Activated CD4-positive, alpha-beta T cell treated with anti-CD3 and anti-CD28 coated beads, Interleukin-2, Interleukin-6, amounts not matched to agents 100 ng/mL and 50 ng/mL, durations not matched to agents 16 hours and 8 hours (primary cell): ENCODE measurements around the gene PPIL4.

Experiments
- DNase-seq: peaks from one replicate; pipeline ENCODE4 v3.0.0-alpha.2; 2020

PPIL4 gene, protein sequence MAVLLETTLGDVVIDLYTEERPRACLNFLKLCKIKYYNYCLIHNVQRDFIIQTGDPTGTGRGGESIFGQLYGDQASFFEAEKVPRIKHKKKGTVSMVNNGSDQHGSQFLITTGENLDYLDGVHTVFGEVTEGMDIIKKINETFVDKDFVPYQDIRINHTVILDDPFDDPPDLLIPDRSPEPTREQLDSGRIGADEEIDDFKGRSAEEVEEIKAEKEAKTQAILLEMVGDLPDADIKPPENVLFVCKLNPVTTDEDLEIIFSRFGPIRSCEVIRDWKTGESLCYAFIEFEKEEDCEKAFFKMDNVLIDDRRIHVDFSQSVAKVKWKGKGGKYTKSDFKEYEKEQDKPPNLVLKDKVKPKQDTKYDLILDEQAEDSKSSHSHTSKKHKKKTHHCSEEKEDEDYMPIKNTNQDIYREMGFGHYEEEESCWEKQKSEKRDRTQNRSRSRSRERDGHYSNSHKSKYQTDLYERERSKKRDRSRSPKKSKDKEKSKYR

DNA sequence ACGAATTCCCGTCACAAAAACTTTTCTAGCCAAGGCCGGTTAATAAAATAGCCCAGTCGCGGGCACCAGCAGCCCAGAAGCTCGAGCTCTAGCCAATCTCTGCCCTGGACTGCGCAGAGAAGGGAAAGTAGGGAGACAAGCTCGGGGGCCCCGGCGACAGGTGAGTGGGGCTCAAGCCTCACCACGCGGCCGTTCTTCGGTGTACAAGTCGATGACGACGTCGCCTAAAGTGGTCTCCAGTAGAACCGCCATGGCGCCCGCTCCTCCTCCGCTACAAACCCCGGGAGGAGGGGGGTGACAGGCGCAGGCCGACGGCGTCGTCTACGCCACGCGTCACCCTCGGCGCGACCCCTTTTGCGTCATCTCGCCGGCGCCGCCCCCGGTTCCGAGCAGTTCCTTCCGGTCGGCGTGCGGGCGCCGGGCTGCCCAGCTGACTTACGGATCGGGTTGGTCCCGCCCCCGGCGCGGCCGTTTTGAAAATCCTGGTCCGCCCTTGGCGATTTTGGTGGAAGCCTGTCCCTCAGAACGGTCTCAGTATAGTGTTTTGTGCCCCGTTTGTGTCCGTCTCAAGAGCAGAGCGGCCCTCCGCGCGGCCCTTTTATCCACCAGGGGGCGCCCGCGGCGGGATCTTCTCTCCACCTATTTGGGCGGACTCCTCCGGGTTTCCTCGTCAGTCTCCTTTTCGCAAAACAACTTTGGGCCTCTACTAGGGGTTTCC, at the start of gene PPIL4:
TSS of gene PPIL4 (minus strand) at position 290 of the 718 bp plus-strand sequence. CDS start at position 252, 38 bp downstream.
- peak; percentile 96 for DNase-seq

DNA sequence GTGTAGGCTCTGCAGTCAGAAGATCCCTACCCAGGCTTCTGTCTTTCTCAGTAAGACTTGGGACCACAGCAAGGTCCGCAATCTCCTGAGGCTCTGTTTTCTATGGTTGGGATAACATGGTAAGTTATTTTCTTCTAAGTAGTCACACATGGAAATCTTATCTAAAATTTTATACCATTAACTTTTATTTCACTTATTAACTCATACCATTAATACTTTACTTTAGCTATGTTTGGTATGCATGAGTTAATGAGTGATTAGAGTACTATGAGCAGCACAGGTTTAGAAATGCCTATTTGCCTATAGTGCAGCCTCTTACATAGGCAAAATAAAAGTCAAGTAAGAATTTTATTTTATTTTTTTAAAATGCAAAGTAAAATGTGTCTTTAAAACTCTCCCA, 47.6 kb upstream of the PPIL4 start:
- DNase-seq, result no peak

DNA sequence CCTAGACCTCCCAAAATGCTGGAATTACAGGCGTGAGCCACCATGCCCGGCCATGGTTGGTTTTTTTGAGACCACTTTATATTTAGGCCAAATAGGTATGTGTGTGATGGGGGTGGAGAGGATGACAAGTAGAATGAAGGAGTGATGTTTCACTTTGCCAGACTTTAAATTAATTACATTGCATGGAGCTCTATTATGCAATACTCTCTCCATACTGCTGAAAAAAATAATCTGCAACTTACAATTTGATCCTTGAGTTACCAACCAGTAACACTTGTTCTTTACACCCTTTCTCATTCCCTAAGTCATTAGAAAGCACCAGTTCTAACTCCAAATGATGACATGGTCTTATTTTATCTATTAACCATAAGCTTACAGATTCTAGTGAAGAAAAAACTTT, 47.1 kb upstream of the PPIL4 start:
- no peak for DNase-seq

DNA sequence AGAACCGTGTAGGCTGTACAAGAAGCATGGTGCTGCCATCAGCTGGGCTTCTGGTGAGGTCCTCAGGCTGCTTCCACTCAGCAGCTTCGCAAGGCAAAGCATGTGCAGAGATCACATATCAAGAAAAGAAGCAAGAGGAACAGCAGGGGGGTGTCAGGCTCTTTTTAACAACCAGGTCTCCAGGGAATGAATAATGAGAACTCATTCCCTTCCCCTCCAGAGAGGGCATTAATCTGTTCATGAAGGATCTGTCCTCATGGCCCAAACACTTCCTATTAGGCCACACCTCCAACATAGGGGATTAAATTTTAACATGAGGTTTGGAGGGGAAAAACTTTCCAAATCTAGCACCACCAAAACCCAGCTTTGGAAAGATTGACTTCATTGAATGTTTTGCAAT, 40.3 kb upstream of the PPIL4 start:
- DNase-seq, result no peak

DNA sequence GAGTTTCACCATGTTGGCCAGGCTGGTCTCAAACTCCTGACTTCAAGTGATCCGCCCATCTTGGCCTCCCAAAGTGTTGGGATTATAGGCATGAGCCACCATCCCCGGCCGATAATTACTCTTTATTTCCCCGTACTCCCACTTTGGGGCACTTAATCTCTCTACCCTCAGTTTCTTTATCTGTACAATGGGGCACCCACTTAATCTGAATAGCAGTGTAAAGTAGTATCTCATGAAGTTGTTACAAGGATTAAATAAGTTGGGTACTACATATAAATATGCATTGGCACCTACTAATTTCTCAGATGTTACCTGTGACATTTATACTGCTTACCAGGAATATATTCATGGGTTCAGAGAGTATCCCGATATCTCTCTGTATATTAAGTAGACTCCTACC, 35.5 kb upstream of the PPIL4 start:
- DNase-seq, result no peak

DNA sequence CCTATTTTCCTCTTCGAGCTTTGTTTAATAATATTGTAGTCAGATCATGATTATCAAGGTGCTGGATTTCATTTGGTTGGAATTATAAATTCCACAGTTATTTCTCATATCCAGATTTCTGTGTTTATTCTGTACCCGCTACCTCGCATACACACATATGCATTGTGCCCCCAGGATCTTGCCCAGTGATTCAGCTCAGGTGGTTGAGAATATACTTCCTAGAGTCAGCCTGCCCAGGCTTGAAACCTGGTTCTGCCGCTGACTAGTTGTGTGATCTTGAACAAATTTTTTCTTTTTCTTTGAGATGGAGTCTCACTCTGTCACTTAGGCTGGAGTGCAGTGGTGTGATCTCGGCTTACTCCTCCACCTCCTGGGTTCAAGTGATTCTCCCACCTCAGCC, 35.0 kb upstream of the PPIL4 start:
- DNase-seq, result no peak

DNA sequence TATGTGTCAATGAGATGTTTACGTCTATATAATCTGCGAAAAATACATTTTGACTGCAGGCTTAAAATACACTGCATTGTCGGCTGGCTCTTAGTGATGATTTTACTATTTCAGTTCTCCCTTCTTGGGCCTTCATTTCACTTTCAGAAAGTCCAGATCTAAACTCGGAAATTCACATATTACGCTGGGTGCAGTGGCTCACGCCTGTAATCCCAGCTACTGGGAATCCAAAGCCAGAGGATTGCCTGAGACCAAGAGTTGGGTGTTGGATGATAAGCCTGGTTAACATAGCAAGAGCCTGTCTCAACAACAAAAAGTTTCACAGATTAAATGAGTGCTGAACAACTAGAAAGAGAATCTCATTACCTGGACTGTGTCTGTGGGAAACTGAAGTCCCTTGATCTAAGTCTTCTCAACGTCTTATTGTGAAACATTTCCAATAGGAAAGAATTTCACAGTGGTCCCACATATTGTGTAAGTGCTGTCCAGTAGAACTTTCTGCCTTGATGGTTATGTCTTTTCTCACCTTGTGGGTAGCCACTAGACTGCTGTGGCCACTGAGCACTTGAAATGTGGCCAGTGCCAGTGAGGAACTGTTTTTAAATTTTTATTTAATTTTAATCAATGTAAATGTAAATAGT, 22.2 kb upstream of the PPIL4 start:
- no peak for DNase-seq

DNA sequence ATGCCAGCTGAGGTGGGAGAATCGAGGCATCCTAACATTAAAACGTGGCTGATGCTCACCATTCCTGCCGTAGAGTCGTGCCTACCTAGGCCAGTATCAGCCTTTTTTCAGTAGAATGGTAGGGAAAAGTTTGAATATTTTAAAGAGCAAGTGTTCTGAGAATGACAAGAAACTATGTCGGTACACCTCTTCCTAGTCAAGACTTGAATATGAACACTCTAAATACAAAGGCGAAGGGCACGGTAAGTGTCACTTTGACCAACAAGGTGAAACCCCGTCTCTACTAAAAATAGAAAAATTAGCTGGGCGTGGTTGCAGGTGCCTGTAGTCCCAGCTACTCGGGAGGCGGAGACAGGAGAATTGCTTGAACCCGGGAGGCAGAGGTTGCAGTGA, 21.3 kb upstream of the PPIL4 start:
- no peak for DNase-seq

DNA sequence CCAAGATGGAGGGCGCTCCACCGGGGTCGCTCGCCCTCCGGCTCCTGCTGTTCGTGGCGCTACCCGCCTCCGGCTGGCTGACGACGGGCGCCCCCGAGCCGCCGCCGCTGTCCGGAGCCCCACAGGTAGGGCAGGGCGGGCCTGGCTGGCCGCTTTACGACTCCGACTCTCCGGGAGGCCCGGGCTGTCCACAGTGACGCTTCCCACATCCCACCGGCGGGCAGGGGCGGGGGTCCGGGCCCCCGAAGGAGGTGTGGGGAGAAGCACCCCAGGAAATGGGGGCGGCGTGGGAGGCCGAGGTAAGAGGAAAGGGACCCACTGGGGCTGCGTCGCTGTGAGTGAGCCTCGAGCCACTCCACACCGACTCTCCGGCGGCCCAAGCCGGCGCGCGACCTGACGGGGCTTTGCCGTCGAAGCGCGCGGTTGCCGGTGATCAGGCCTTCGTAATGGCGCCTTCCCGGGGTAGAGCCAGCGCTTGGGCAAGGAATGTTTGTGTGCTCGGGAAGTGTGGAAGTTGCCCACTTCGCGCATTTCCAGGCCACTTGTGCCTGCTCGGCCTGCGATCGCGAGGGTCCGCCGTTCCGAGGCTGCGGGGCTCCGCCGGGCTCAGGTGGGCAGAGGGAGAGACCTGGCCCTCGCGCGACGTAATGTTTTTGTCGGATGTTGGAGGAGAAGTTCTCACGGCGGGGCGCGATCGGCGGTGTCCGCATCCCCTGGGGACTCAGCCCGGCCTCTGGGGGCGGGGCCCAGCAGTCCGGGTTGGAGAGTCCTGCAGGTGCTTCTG, 20.8 kb upstream of the PPIL4 start:
- peak; percentile 53 for DNase-seq

DNA sequence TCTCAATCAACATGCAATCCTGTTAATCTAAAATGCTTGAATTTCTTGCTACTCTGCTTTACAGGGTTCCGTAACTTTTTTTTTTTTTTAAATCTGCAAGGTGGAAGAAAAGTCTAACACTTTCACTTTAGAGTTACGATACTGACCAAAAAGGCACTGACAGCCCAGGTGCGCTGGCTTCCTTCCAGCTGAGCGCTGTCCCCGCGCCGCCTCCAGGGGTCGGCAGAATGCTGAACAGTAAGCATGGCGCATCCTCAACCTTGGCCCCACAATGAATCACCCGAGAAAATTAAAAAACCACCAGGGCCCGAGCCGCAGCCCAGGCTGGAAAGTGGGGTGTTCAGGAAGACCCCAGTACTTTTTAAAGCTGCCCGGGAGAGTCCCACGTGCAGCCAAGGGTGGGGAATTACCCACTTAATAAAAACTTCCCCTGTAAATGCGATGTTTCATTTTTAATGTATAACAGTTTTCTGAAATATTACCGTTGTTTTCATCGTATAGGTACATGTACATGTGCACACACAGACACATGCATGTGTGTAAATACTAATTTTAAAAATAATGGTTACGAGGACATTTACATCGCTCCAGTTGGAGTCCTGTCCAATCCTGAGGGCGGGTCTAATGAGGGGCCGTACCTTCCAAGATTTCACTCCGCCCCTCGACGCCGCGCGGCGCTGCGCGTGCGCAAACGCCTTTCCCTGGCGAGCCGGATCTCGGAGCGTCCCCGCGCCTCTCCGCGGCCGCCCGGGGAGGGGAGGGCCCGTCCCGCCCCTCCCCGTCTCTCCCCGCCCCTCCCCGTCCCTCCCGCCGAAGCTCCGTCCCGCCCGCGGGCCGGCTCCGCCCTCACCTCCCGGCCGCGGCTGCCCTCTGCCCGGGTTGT, 19.9 kb upstream of the PPIL4 start, which contains the start of gene GINM1:
TSS of gene GINM1 (plus strand) at position 849 of the 883 bp plus-strand sequence. CDS start 40 bp downstream, outside the sequence.
- DNase-seq, result peak; percentile 98

DNA sequence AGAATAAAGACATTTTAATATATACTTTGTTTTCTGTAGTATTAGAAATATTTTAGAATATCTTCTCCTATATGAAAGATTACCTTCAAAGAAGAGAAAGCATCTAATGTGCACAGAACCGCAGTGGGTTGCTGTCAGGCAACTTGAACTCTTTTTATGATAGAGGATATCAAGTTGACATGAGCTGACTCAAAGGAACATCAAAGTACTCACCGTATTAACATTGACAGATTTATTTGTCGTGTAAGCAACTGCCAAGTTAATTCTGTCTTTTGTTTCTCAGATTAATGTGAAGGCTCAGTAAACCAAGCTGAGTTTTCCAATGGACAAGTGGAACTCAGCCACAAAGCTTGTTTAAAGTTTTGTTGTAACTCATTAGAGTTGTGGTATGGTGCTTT, 18.1 kb upstream of the PPIL4 start:
- DNase-seq, result no peak

DNA sequence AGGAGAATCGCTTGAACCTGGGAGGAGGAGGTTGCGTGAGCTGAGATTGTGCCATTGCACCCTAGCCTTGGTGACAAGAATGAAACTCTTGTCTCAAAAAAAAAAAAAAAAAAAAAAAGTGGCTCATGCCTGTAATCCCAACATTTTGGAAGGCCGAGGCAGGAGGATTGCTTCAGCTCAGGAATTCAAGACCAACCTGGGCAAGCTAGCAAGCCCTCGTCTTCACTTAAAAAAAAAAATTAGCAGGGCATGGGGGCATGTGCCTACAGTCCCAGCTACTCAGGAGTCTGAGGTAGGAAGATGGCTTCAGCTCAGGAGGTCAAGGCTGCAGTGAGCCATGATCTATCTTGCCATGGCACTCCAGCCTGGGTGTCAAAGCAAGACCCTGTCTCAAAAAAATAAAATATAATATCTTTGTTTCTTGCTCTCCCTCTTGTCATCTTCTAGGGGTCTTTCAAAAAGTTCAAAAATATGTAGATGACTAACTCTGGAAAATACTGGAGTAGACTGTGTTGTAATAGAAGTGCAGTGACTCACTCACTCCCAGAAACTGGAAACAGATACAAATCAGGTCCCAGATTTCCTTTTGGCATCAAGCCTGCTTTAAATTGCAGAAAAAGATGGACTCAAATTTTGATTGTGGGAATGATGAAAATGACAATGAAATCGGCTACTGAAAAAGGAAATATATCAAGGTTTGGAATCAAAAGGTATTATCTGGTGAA, 17.5 kb upstream of the PPIL4 start:
- no peak for DNase-seq

DNA sequence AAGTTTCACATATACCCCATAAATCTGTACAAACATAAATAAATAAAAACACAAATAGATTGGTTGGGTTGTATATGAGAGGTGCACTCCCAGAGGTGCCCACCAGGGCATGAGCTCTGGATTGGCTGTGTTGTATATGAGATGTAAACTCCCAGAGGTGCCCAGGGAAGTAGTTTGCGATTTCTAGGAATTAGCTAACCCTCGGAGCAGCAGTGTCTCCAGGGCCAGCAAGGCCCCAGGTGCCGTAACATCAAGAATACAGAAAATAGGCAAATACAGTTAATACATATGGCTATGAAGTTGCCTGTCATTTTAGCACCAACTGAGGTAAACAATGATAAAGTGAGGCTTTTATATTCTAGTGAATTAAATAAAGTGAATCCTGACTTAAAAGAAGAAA, 14.9 kb upstream of the PPIL4 start:
- DNase-seq, result peak; percentile 12

DNA sequence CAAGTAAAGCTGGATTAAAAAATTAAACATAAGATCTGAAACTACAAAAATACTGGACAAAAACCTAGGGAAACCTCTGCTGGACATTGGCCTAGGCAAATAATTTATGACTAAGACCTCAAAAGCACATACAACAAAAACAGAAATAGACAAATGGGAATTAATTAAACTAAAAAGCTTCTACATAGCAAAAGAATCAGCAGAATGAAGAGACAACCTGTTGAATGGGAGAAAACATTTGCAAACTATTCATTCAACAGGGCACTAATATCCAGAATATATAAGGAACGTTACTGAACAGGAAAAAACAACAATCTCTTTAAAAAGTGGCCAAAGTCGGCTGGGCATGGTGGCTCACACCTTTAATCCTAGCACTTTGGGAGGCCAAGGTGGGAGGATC, 13.5 kb upstream of the PPIL4 start:
- no peak for DNase-seq

DNA sequence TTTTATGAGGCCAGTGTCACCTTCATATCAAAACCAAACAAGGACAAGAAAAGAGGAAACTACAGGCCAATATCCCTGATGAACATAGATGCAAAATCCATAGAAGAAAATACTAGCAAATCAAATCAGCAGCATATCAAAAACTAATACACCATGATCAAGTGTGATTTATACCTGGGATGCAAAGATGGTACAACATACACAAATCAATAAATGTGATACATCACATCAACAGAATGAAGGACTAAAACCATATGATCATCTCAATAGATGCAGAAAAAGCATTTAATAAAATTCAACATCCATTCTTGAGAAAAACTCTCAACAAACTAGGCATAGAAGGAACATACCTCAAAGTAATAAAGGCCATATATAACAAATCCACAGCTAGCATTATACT, 12.2 kb upstream of the PPIL4 start:
- DNase-seq, result no peak

DNA sequence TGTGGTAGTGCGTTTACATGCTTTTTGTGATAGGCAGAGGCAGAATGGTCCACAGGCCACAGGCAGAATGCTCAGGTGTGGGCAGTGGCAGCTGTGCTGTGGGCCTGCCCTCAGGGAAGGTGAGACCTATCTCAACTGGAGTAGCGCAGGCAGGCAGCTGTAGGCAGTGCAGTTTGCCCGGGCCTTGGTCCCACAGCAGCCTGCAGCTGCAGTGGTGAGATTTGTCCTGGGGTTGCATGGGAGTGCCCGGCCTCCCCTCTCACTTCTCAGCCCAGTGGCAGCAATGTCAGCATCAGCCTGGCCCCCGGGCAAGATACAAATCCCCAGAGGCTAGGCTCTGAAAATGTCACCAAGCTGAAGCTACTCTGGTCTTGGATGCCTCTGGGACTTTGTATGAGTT, 6.1 kb upstream of the PPIL4 start:
- no peak for DNase-seq

DNA sequence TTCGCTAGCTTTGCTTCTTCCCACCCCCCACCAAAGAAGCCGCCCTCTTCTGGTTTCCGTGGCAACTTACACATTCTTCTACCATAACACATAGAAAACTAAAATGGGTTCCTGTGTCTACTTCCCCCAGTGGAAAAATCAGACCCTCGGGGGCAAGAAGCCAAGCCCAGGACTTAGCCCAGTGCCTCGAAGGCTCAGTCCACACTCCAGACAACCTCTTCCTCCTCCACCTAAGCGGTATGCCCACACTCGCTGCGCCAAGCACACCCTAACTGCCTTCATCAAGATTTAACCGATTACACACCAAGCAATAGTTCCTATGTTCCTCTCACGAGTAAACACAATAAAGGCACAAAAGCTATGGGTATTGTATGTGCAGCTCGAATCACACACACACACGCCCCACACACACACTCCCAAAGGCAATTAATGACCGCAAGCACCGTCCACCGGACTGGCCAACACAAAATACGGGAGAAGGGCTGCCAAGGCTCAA, 537 bp downstream of the PPIL4 start:
- DNase-seq, result peak; percentile 67

DNA sequence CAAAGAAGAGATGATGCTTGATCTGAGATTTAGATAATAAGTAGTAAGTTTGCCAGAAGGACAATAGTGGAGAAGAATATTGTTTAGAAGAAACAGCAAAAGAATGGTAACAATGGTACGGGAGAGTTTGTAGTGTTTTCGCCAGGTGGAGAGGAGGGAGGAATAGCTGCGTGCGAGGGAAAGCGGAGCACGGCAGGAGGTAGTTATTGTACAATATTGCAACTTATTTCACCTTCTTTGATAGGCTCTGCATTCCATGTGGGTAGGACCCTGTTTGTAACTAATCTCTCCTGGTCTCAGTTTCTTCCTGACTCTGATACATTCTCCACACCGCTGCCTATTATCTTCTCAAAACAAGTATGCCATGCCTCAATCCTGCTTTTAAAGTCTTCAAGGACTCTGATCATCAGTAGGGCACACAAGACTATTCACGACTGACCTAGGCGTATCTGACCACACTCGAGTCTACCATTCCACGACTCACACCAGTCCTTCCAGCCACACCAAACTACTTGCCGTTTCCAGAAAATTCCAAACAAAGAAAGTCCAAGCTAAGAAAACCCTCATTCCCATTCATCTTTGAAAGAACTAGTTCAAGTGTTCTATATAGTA, 1.1 kb downstream of the PPIL4 start:
- DNase-seq, result no peak

DNA sequence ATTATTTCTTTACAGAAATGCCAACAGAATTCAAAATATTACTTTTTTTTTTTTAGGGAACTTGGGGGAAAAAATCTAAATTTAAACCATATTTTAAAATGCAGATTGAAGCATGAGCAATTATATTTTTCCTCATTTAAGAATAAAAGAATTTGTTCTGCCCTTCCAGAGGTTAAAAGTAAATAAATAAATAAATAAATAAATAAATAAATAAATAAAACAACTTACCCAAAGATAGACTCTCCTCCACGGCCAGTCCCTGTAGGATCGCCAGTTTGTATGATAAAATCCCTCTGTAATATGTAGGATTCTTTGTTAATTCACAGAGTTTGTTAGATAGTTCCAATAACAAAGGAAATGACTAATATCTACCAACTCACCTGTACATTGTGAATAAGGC, 4.7 kb downstream of the PPIL4 start:
- DNase-seq, result no peak

DNA sequence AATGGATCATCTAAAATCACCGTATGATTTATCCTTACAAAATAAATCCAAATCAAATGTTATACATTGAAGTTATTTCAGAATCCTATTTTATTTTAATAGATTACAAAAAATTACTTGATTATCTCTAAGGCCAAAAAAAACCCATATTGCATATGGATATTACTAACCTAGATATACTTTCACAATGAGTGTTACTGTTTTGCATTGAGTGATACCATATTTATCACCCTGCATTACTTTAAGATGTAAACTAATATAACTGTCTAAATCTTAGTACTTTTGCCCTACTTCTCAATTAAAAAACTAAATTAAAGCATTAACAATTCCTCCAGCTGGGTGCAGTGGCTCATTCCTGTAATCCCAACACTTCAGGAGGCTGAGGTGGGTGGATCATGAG, 11.1 kb downstream of the PPIL4 start:
- DNase-seq, result no peak
